Prostate gland (tissue), 2 donors: Measurements from ENCODE around the gene ABCG8.

ENCODE experiments used
- CTCF ChIP-seq, 4 experiments: fragments of 200-600 bp in 2 of 4; fragments of 450-650 bp in 2 of 4; sonication (generic) in 2 of 4; IDR thresholded peaks; 1 replicate in 3 of 4; 2 replicates in 1 of 4; pipeline ENCODE4 v1.5.1; 2016 to 2019; ENCODE audit warnings: antibody characterized with exemption in 4 of 4, mild to moderate bottlenecking in 2 of 4, moderate library complexity in 2 of 4
- POLR2A ChIP-seq: fragments of 450-650 bp; IDR thresholded peaks from one replicate; pipeline ENCODE4 v1.6.1; 2016; ENCODE audit warnings: antibody characterized with exemption, mild to moderate bottlenecking

- TF ChIP-seq CTCF (IDR thresholded peaks at IDR 0.05) (no peak), POLR2A (no peak)
These were observed 3.4 kb downstream of the ABCG8 start for GRCh38 chr2:43841949-43842865.
